Neutrophil (primary cell): Measurements from ENCODE around the gene ACYP1.

Source experiments
- H3K27ac ChIP-seq: fragments of 200-600 bp; sonication (generic); 2 replicates; pipeline ENCODE4 v1.5.1; 2016; ENCODE audit warnings: mild to moderate bottlenecking, moderate library complexity
- H3K27me3 ChIP-seq: fragments of 200-600 bp; sonication (generic); 2 replicates; pipeline ENCODE4 v1.6.0; 2016; ENCODE audit warnings: mild to moderate bottlenecking
- H3K36me3 ChIP-seq: fragments of 200-600 bp; sonication (generic); 2 replicates; pipeline ENCODE4 v1.5.1; 2017
- H3K4me1 ChIP-seq, 2 experiments: fragments of 200-600 bp in 1 of 2; sonication (generic) in 1 of 2; 1 replicate in 1 of 2; 2 replicates in 1 of 2; pipeline versions ENCODE4 v1.5.1 to v1.6.1; 2013 to 2016; ENCODE audit warnings: low read depth in 1 of 2, low read length in 1 of 2, mild to moderate bottlenecking in 1 of 2, moderate library complexity in 1 of 2; ENCODE audit not compliant: control insufficient read depth in 1 of 2, insufficient read depth in 1 of 2
- H3K4me3 ChIP-seq, 2 experiments: fragments of 200-600 bp in 1 of 2; sonication (generic) in 1 of 2; 1 replicate in 1 of 2; 2 replicates in 1 of 2; pipeline ENCODE4 v1.5.1; 2013 to 2016; ENCODE audit warnings: low read depth in 1 of 2, low read length in 1 of 2, mild to moderate bottlenecking in 1 of 2, moderate library complexity in 1 of 2
- H3K9me3 ChIP-seq: fragments of 200-600 bp; sonication (generic); 2 replicates; pipeline ENCODE4 v1.5.1; 2016
- TF ChIP-seq, protein P1 (sequence below): fragments of 200-600 bp; sonication (generic); IDR thresholded peaks from 2 replicates; pipeline ENCODE4 v1.5.1; 2016; ENCODE audit warnings: antibody characterized with exemption

Gene ACYP1

GRCh38 chr14:75063491-75064204, at the start of gene ACYP1:
Gene ACYP1 (minus strand): TSS chr14:75064024. CDS start chr14:75063553, 471 bp downstream.
- Histone ChIP-seq H3K4me1 (peaks cover 13 to 15% of the 10 kb centered on the region in 2 experiments), H3K4me3 (peak within 1 kb of the TSS; percentile 82 to 91), H3K9me3 (no peaks in the 10 kb centered on the region), H3K27me3 (peaks cover 4% of the 10 kb centered on the region), H3K36me3 (no peaks in the 10 kb centered on the region), H3K27ac (no peak within 1 kb of the TSS)
- TF ChIP-seq, protein P1, sequence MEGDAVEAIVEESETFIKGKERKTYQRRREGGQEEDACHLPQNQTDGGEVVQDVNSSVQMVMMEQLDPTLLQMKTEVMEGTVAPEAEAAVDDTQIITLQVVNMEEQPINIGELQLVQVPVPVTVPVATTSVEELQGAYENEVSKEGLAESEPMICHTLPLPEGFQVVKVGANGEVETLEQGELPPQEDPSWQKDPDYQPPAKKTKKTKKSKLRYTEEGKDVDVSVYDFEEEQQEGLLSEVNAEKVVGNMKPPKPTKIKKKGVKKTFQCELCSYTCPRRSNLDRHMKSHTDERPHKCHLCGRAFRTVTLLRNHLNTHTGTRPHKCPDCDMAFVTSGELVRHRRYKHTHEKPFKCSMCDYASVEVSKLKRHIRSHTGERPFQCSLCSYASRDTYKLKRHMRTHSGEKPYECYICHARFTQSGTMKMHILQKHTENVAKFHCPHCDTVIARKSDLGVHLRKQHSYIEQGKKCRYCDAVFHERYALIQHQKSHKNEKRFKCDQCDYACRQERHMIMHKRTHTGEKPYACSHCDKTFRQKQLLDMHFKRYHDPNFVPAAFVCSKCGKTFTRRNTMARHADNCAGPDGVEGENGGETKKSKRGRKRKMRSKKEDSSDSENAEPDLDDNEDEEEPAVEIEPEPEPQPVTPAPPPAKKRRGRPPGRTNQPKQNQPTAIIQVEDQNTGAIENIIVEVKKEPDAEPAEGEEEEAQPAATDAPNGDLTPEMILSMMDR = peak; percentile 21

- no peak overlapping the region for H3K27ac ChIP-seq
- H3K27me3 ChIP-seq = no peaks in the 10 kb centered on the region
- no peaks in the 10 kb centered on the region for H3K4me1 ChIP-seq
- peaks cover 98% of the 10 kb centered on the region for H3K36me3 ChIP-seq
- TF ChIP-seq, protein P1 = no peak
- no peaks in the 10 kb centered on the region for H3K9me3 ChIP-seq
- H3K4me3 ChIP-seq = no peak overlapping the region
These were observed 46.1 kb upstream of the ACYP1 start for GRCh38 chr14:75109877-75110276.

- peaks cover 97% of the 10 kb centered on the region for H3K36me3 ChIP-seq
- H3K4me1 ChIP-seq = no peaks in the 10 kb centered on the region
- no peaks in the 10 kb centered on the region for H3K27me3 ChIP-seq
- H3K9me3 ChIP-seq = no peaks in the 10 kb centered on the region
- TF ChIP-seq, protein P1 = no peak
- H3K27ac ChIP-seq = no peak overlapping the region
- H3K4me3 ChIP-seq = no peak overlapping the region
These were observed 43.4 kb upstream of the ACYP1 start for GRCh38 chr14:75107186-75107585.

DNA sequence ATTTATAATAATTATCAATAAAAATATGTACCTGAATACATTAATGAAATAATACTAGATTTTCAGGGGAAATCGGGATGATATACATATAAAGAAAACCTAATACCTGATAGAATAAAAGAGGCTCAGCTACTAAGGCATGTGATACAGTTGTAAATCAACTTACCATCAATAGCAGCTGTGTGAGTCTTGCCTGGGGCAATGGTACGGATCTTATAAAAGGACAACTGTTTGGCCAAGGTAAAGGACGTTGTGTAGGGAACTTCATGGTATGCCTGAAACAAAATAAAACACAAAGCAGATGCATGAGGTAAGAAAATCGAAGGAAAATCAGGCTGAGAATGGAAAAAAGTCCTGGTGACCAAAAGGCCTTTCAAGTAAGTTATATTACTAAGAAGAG, 37.7 kb upstream of the ACYP1 start:
- no peak overlapping the region for H3K27ac ChIP-seq
- no peak overlapping the region for H3K4me3 ChIP-seq
- TF ChIP-seq, protein P1 = no peak
- peaks cover 99% of the 10 kb centered on the region for H3K36me3 ChIP-seq
- no peaks in the 10 kb centered on the region for H3K9me3 ChIP-seq
- H3K4me1 ChIP-seq = no peaks in the 10 kb centered on the region
- H3K27me3 ChIP-seq = no peaks in the 10 kb centered on the region

DNA sequence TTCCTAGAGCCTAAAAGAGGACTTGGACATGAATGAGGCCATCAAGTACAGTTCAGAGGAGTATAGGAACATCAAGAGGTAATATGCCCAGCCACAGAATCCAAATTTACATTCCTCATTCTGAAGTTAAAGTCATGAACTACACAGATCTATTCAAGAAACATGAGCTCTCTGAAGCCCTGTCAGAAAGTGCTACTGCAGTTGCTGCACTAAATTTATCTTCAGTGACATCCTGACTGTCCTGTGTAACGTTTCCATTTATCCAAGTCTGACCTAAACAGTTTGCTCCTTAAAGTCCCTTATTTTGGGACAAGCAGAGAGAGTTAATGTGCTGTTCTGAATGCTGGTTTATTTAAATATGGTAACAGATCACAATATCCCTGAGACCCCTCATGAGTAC, 34.9 kb upstream of the ACYP1 start:
- Histone ChIP-seq H3K27ac (no peak overlapping the region), H3K4me3 (no peak overlapping the region), H3K9me3 (no peaks in the 10 kb centered on the region), H3K27me3 (no peaks in the 10 kb centered on the region), H3K36me3 (peaks cover 100% of the 10 kb centered on the region), H3K4me1 (no peaks in the 10 kb centered on the region)
- TF ChIP-seq, protein P1 = no peak
